Panc1 (cell line): Measurements from ENCODE around the gene KCNQ2.

Experiments used
- CTCF ChIP-seq: fragments of 450-650 bp; IDR thresholded peaks from 2 replicates; pipeline ENCODE4 v1.5.1; 2017; ENCODE audit warnings: mild to moderate bottlenecking
- SIN3A ChIP-seq: IDR thresholded peaks from 2 replicates; pipeline ENCODE4 v1.6.1; 2012; ENCODE audit warnings: low read depth, mild to moderate bottlenecking, low read length, moderate library complexity, borderline replicate concordance; ENCODE audit not compliant: insufficient read depth

GRCh38 chr20:63477061-63477616, 4.7 kb upstream of the KCNQ2 start:
- TF ChIP-seq CTCF (no peak), SIN3A (no peak)
